OCI-LY7 (cell line): ENCODE measurements around the gene THRB.

ENCODE experiments used
- CTCF ChIP-seq: fragments of 200-600 bp; sonication (generic); conservative IDR thresholded peaks from 2 replicates; pipeline ENCODE4 v1.5.1; 2014; ENCODE audit warnings: mild to moderate bottlenecking, antibody characterized with exemption, low read length, moderate library complexity, mixed read lengths
- EZH2phosphoT487 ChIP-seq: fragments of 200-600 bp; sonication (generic); IDR thresholded peaks from 2 replicates; pipeline ENCODE4 v1.6.1; 2018; ENCODE audit warnings: low read depth, borderline replicate concordance, mild to moderate bottlenecking, mixed run types, antibody characterized with exemption, low read length, moderate library complexity, mixed read lengths

DNA sequence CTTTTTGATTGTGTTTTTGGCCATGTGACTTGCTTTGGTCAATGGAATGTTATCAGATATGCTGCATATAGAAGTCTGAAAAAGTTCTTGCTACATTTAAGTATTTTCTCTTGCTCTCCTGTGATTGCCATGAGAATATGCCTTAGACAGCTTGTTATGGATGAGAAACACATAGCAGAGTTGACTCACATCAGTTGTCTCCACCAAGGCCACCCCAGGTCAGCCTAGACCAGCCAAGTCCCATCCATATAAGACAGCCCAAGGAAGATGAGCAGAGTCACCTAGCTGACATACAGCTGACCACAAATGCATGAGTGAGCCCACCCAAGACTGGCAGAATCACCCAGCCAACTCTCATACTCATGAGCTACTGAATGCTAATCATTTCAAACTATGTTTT lies 153.0 kb downstream of the THRB start:
- TF ChIP-seq CTCF (no peak), EZH2phosphoT487 (no peak)
